H1 (cell line): ENCODE data around the gene SLC4A11. TPM values are rescaled to one million over a fixed set of nuclear protein-coding genes. Genes with fewer than 3 reads are reported as not detected.

Experiments
- CTCF ChIA-PET: fragments of 300-600 bp; sonication (Branson Sonifier 250); formaldehyde crosslinking; loops from one replicate; lab custom pipeline; 2021; ENCODE audit not compliant: partially characterized antibody; lab: Charles Lee
- POLR2A ChIA-PET: fragments of 300-600 bp; sonication (Branson Sonifier 250); formaldehyde crosslinking; loops from one replicate; lab custom pipeline; 2021; ENCODE audit warnings: inconsistent platforms; ENCODE audit not compliant: partially characterized antibody; lab: Charles Lee
- DNase-seq, 2 experiments: peaks; one replicate each; pipeline versions ENCODE4 v3.0.0 to v3.0.0-alpha.2; 2010 to 2022; ENCODE audit warnings: low spot score in 2 of 2, low read depth in 1 of 2, mixed read lengths in 1 of 2
- FAIRE-seq: peaks from 2 replicates; lab custom pipeline; 2011; peaks lifted over from hg19 to GRCh38; lab: Jason Lieb, UNC
- H2AFZ ChIP-seq: 2 replicates; pipeline ENCODE4 v1.8.1; 2012; ENCODE audit warnings: low read length, inconsistent platforms
- H2AK5ac ChIP-seq: 2 replicates; pipeline ENCODE4 v1.6.1; 2013; ENCODE audit warnings: low read depth, low read length
- H2BK120ac ChIP-seq: replicated peaks from 2 replicates; pipeline ENCODE3; 2013; ENCODE audit warnings: low read depth, low read length, inconsistent platforms
- H2BK12ac ChIP-seq: 2 replicates; pipeline ENCODE4 v1.6.1; 2013; ENCODE audit warnings: low read depth, low read length
- H2BK15ac ChIP-seq: 2 replicates; pipeline ENCODE4 v1.6.1; 2013; ENCODE audit warnings: low read length
- H2BK20ac ChIP-seq: 2 replicates; pipeline ENCODE4 v1.6.1; 2013; ENCODE audit warnings: low read length
- H2BK5ac ChIP-seq: 2 replicates; pipeline ENCODE4 v1.6.1; 2013; ENCODE audit warnings: low read depth, low read length
- H3K14ac ChIP-seq: 2 replicates; pipeline ENCODE4 v1.6.1; 2013; ENCODE audit warnings: inconsistent platforms; ENCODE audit not compliant: insufficient read length
- H3K18ac ChIP-seq: 2 replicates; pipeline ENCODE4 v1.6.1; 2013; ENCODE audit warnings: low read length; ENCODE audit errors: extremely low read depth
- H3K23ac ChIP-seq: 2 replicates; pipeline ENCODE4 v1.6.1; 2013; ENCODE audit warnings: inconsistent platforms; ENCODE audit not compliant: insufficient read length
- H3K23me2 ChIP-seq: 2 replicates; pipeline ENCODE4 v1.6.1; 2013; ENCODE audit warnings: low read depth, low read length
- H3K27ac ChIP-seq: 2 replicates; pipeline ENCODE4 v1.6.1; 2011; ENCODE audit warnings: low read depth, low read length, inconsistent platforms
- H3K27me3 ChIP-seq, 4 experiments: replicated peaks in 1 of 4; 1 replicate in 1 of 4; 2 replicates in 3 of 4; pipeline versions ENCODE4 v1.6.1 to v1.8.1; 2011 to 2013; ENCODE audit warnings: low read length in 3 of 4, mild to moderate bottlenecking in 3 of 4, inconsistent platforms in 2 of 4, mixed read lengths in 2 of 4, moderate library complexity in 1 of 4; ENCODE audit not compliant: control insufficient read depth in 3 of 4, insufficient read depth in 3 of 4; ENCODE audit errors: extremely low read depth in 1 of 4
- H3K36me3 ChIP-seq, 4 experiments: 2 replicates each; pipeline versions ENCODE4 v1.6.1 to v1.8.1; 2011 to 2013; ENCODE audit warnings: mild to moderate bottlenecking in 4 of 4, low read length in 3 of 4, moderate library complexity in 2 of 4, control low read depth in 1 of 4, inconsistent platforms in 1 of 4; ENCODE audit not compliant: insufficient read depth in 4 of 4, control insufficient read depth in 2 of 4
- H3K4ac ChIP-seq: replicated peaks from 2 replicates; pipeline ENCODE3; 2013; ENCODE audit warnings: low read length, low read depth, mixed read lengths, inconsistent platforms; ENCODE audit not compliant: insufficient read length
- H3K4me1 ChIP-seq, 4 experiments: replicated peaks in 1 of 4; 1 replicate in 1 of 4; 2 replicates in 3 of 4; pipeline versions ENCODE4 v1.6.1 to v1.8.1; 2011 to 2013; ENCODE audit warnings: low read length in 3 of 4, inconsistent platforms in 2 of 4, mixed read lengths in 1 of 4; ENCODE audit not compliant: insufficient read depth in 4 of 4, control insufficient read depth in 3 of 4
- H3K4me2 ChIP-seq, 2 experiments: 2 replicates each; pipeline versions ENCODE4 v1.6.1 to v1.8.1; 2011 to 2013; ENCODE audit warnings: low read depth in 2 of 2, low read length in 2 of 2, control low read depth in 1 of 2, inconsistent platforms in 1 of 2, mild to moderate bottlenecking in 1 of 2; ENCODE audit not compliant: insufficient read depth in 1 of 2
- H3K4me3 ChIP-seq, 4 experiments: fragments of 200-600, 300-600 bp in 1 of 4; sonication (generic), shearing (Covaris generic), sonication (Bioruptor Twin) in 1 of 4; 2 replicates each; pipeline versions ENCODE4 v1.5.1 to v1.8.1; 2011 to 2016; ENCODE audit warnings: low read length in 4 of 4, low read depth in 3 of 4, control low read depth in 2 of 4, inconsistent platforms in 2 of 4, mild to moderate bottlenecking in 2 of 4, mixed read lengths in 1 of 4, moderate library complexity in 1 of 4; ENCODE audit not compliant: insufficient read depth in 2 of 4; ENCODE audit errors: extremely low read depth in 1 of 4
- H3K56ac ChIP-seq: replicated peaks from 2 replicates; pipeline ENCODE3; 2013; ENCODE audit warnings: low read depth, mild to moderate bottlenecking, mixed read lengths, low read length, inconsistent platforms; ENCODE audit not compliant: insufficient read length
- H3K79me1 ChIP-seq: 2 replicates; pipeline ENCODE4 v1.6.1; 2013; ENCODE audit warnings: low read depth, low read length, control low read depth
- H3K79me2 ChIP-seq, 2 experiments: 2 replicates each; pipeline versions ENCODE4 v1.6.1 to v1.8.1; 2012 to 2013; ENCODE audit warnings: low read length in 2 of 2, mild to moderate bottlenecking in 2 of 2, inconsistent platforms in 1 of 2; ENCODE audit not compliant: insufficient read depth in 2 of 2, control insufficient read depth in 1 of 2
- H3K9ac ChIP-seq, 4 experiments: replicated peaks in 1 of 4; 1 replicate in 1 of 4; 2 replicates in 3 of 4; pipeline versions ENCODE4 v1.6.1 to v1.8.1; 2011 to 2013; ENCODE audit warnings: low read depth in 3 of 4, low read length in 3 of 4, control low read depth in 2 of 4, mild to moderate bottlenecking in 2 of 4, moderate library complexity in 2 of 4, inconsistent platforms in 1 of 4; ENCODE audit errors: extremely low read depth in 1 of 4
- H3K9me3 ChIP-seq, 2 experiments: 2 replicates each; pipeline versions ENCODE4 v1.6.1 to v1.8.1; 2012 to 2013; ENCODE audit warnings: mild to moderate bottlenecking in 2 of 2, moderate library complexity in 2 of 2, control low read depth in 1 of 2, inconsistent platforms in 1 of 2, low read depth in 1 of 2, low read length in 1 of 2, mixed read lengths in 1 of 2; ENCODE audit not compliant: insufficient read depth in 2 of 2
- H4K20me1 ChIP-seq, 2 experiments: replicated peaks in 1 of 2; 2 replicates each; pipeline versions ENCODE3 to v1.8.1; 2011 to 2013; ENCODE audit warnings: inconsistent platforms in 2 of 2, low read length in 2 of 2, mild to moderate bottlenecking in 1 of 2; ENCODE audit not compliant: insufficient read depth in 2 of 2, control insufficient read depth in 1 of 2
- H4K5ac ChIP-seq: 2 replicates; pipeline ENCODE4 v1.6.1; 2013; ENCODE audit warnings: low read length, low read depth, mixed read lengths, inconsistent platforms; ENCODE audit not compliant: insufficient read length
- H4K8ac ChIP-seq: 2 replicates; pipeline ENCODE4 v1.8.0; 2013; ENCODE audit warnings: mild to moderate bottlenecking, moderate library complexity, low read length, inconsistent platforms; ENCODE audit not compliant: insufficient read depth; ENCODE audit errors: extremely low read depth
- H4K91ac ChIP-seq: replicated peaks from 2 replicates; pipeline ENCODE3; 2013; ENCODE audit warnings: low read length, mixed read lengths, inconsistent platforms; ENCODE audit not compliant: insufficient read length
- BCL11A ChIP-seq, 2 experiments: IDR thresholded peaks; one replicate each; pipeline ENCODE4 v1.6.1; 2011; ENCODE audit warnings: low read depth in 2 of 2, low read length in 2 of 2, mild to moderate bottlenecking in 2 of 2
- CTCF ChIP-seq, 3 experiments: IDR thresholded peaks; 1 replicate in 2 of 3; 2 replicates in 1 of 3; pipeline versions ENCODE4 v1.5.1 to v1.6.1; 2011; ENCODE audit warnings: low read length in 3 of 3, mild to moderate bottlenecking in 3 of 3, inconsistent platforms in 2 of 3, low read depth in 1 of 3, moderate library complexity in 1 of 3; ENCODE audit not compliant: insufficient read depth in 1 of 3; ENCODE audit errors: control extremely low read depth in 1 of 3
- MAX ChIP-seq: IDR thresholded peaks from 2 replicates; pipeline ENCODE4 v1.6.1; 2012; ENCODE audit warnings: inconsistent platforms
- RAD21 ChIP-seq, 2 experiments: IDR thresholded peaks in 1 of 2; conservative IDR thresholded peaks in 1 of 2; 2 replicates each; pipeline ENCODE4 v1.6.1; 2011; ENCODE audit warnings: low read depth in 2 of 2, low read length in 2 of 2, improper control_type of control experiment in 1 of 2, inconsistent platforms in 1 of 2, mild to moderate bottlenecking in 1 of 2, moderate library complexity in 1 of 2
- RXRA ChIP-seq: IDR thresholded peaks from 2 replicates; pipeline ENCODE4 v1.6.1; 2011; ENCODE audit warnings: low read depth, mild to moderate bottlenecking, low read length, moderate library complexity; ENCODE audit not compliant: insufficient read depth
- SAP30 ChIP-seq: fragments of 300-600 bp; sonication (generic); IDR thresholded peaks from 2 replicates; pipeline ENCODE4 v1.7.1; 2012; ENCODE audit warnings: low read length, moderate library complexity, mild to moderate bottlenecking, inconsistent platforms; ENCODE audit not compliant: insufficient read depth, insufficient replicate concordance
- SIN3A ChIP-seq, 2 experiments: IDR thresholded peaks in 1 of 2; conservative IDR thresholded peaks in 1 of 2; 2 replicates each; pipeline ENCODE4 v1.6.1; 2011 to 2012; ENCODE audit warnings: low read length in 2 of 2, improper control_type of control experiment in 1 of 2, low read depth in 1 of 2, mild to moderate bottlenecking in 1 of 2
- SP1 ChIP-seq: IDR thresholded peaks from 2 replicates; pipeline ENCODE4 v1.6.1; 2011; ENCODE audit warnings: low read depth, low read length
- TAF1 ChIP-seq: IDR thresholded peaks from 2 replicates; pipeline ENCODE4 v1.6.1; 2011; ENCODE audit warnings: mild to moderate bottlenecking, low read depth, low read length
- TCF12 ChIP-seq: IDR thresholded peaks from 2 replicates; pipeline ENCODE4 v1.6.1; 2011; ENCODE audit warnings: low read depth, mild to moderate bottlenecking, low read length
- WGBS, 2 experiments: shearing (Covaris generic) in 1 of 2; methylation state at CpG; one replicate each; pipeline versions ENCODE4 v1.1.6 to v1.1.7; 2013 to 2015; ENCODE audit warnings: low lambda C conversion rate in 2 of 2, mixed read lengths in 2 of 2, inconsistent platforms in 1 of 2, low coverage in 1 of 2, missing lambda C conversion rate in 1 of 2; ENCODE audit not compliant: insufficient replicate concordance in 2 of 2, insufficient coverage in 1 of 2, insufficient read length in 1 of 2; ENCODE audit errors: extremely low coverage in 1 of 2, missing lambda C conversion rate in 1 of 2; 5-methylcytosine and 5-hydroxymethylcytosine counted together
- polyA plus RNA-seq, 7 experiments: library from polyadenylated mRNA; depleted of rRNA in 3 of 7; stranded (reverse) in 5 of 7; unstranded in 2 of 7; fragments of >200 nt in 5 of 7; fragments of 200-250 nt in 2 of 7; gene quantifications; 1 replicate in 5 of 7; 2 replicates in 1 of 7; 4 replicates in 1 of 7; pipeline versions ENCODE4 v1.2.1 to v1.2.3, GENCODE V29; 2011 to 2013; ENCODE audit warnings: missing spikeins in 2 of 7, mixed read lengths in 2 of 7
- total RNA-seq: library from RNA; stranded (reverse); fragmentation: NEBNext Ultra II Directional; extraction: Animal tissue kit (Norgen Biotek cat#: 25700); gene quantifications from 2 replicates; pipeline ENCODE4 v1.2.1, GENCODE V29; 2021

Gene SLC4A11
- total and polyA plus RNA-seq, 2 of the 8 experiments (the other 6 are each of a cell fraction or from before 2014, with no cell fraction given), result 11.9 to 32.3 TPM

- H3K4me3 ChIP-seq, result no peak overlapping the region
- 96% methylated on average over 20 of the region's 25 CpGs; no CpG with 5 or more reads in 1 of the 2 experiments for WGBS, 2 experiments
- H2AFZ ChIP-seq, result no peak overlapping the region
- H4K91ac ChIP-seq, result no peak overlapping the region
- no peak overlapping the region for H3K14ac ChIP-seq
- H2BK120ac ChIP-seq, result no peak overlapping the region
- H3K79me2 ChIP-seq, result no peaks in the 10 kb centered on the region
- peaks cover 6% of the 10 kb centered on the region; the same call in 1 of the 2 replicates for H3K23me2 ChIP-seq
- no peaks in the 10 kb centered on the region for H3K79me1 ChIP-seq
- no peak overlapping the region for H3K4me2 ChIP-seq
- no peak overlapping the region for H3K27ac ChIP-seq
- H3K56ac ChIP-seq, result no peak overlapping the region
- H2BK5ac ChIP-seq, result no peak overlapping the region
- DNase-seq (no peak), FAIRE-seq (no peak)
- H3K18ac ChIP-seq, result no peak overlapping the region
- peaks cover 0 to 3% of the 10 kb centered on the region in 2 experiments for H4K20me1 ChIP-seq
- H3K27me3 ChIP-seq, result peaks cover 6 to 22% (median 18%) of the 10 kb centered on the region in 4 experiments
- no peak overlapping the region for H3K9ac ChIP-seq
- H2BK12ac ChIP-seq, result no peak overlapping the region
- H3K4ac ChIP-seq, result no peak overlapping the region
- H2BK15ac ChIP-seq, result no peak overlapping the region
- H3K23ac ChIP-seq, result no peak overlapping the region
- no peaks in the 10 kb centered on the region for H3K9me3 ChIP-seq
- H2AK5ac ChIP-seq, result no peak overlapping the region
- ChIA-PET POLR2A (no interaction called here), CTCF (interaction anchor here (2.0 kb wide), 1 partner anchor 16 kb away, joined by 5 read pairs; no protein-coding TSS in a partner anchor)
- no peak overlapping the region for H4K5ac ChIP-seq
- peaks cover 0 to 8% (median under 1%) of the 10 kb centered on the region in 4 experiments; a peak in 2 of 8 replicates for H3K36me3 ChIP-seq
- no peak overlapping the region for H2BK20ac ChIP-seq
- H3K4me1 ChIP-seq, result peaks cover 0 to 9% (median 4%) of the 10 kb centered on the region in 4 experiments; a peak in 5 of 7 replicates
- H4K8ac ChIP-seq, result no peak overlapping the region
- TF ChIP-seq SP1 (no peak), CTCF (IDR thresholded peaks at IDR 0.05; ENCODE audit: control extremely low read depth in 1 of 3, insufficient read depth in 1 of 3, low read depth in 1 of 3, low read length in 3 of 3) (no peak), TCF12 (no peak), SAP30 (no peak), TAF1 (no peak), RXRA (no peak), RAD21 (IDR thresholded peaks at IDR 0.05 in 1 of 2, conservative IDR thresholded peaks at IDR 0.05 in 1 of 2; ENCODE audit: low read depth in 2 of 2, low read length in 2 of 2) (no peak), MAX (no peak), BCL11A (IDR thresholded peaks at IDR 0.05; ENCODE audit: low read depth in 2 of 2, low read length in 2 of 2) (no peak), SIN3A (conservative IDR thresholded peaks at IDR 0.05 in 1 of 2, IDR thresholded peaks at IDR 0.05 in 1 of 2; ENCODE audit: low read depth in 1 of 2, low read length in 2 of 2) (no peak)
Measured at GRCh38 chr20:3233991-3234498, 4.9 kb downstream of the SLC4A11 start.
